Stimulated activated CD8-positive, alpha-beta memory T cell treated with anti-CD3 and anti-CD28 coated beads, Interleukin-15, amount 100 ng/mL, for 24 hours (primary cell): Measurements from ENCODE around the gene LRFN3.
"Not testable (repeated sequence)": the region's sequence is repeated elsewhere in the genome, so short reads cannot be mapped to it uniquely, and the experiment has no call there.

Experiments
- DNase-seq: peaks from one replicate; pipeline ENCODE4 v3.0.0-alpha.2; 2020; ENCODE audit warnings: low read depth

LRFN3 gene

DNA sequence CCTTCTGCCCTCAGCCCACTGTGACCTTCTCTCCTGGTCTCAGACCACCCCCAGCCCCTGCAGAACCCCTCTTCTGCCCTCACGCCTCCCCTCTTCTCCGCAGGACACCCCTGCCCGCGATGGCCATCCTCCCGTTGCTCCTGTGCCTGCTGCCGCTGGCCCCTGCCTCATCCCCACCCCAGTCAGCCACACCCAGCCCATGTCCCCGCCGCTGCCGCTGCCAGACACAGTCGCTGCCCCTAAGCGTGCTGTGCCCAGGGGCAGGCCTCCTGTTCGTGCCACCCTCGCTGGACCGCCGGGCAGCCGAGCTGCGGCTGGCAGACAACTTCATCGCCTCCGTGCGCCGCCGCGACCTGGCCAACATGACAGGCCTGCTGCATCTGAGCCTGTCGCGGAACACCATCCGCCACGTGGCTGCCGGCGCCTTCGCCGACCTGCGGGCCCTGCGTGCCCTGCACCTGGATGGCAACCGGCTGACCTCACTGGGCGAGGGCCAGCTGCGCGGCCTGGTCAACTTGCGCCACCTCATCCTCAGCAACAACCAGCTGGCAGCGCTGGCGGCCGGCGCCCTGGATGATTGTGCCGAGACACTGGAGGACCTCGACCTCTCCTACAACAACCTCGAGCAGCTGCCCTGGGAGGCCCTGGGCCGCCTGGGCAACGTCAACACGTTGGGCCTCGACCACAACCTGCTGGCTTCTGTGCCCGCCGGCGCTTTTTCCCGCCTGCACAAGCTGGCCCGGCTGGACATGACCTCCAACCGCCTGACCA, 3.3 kb downstream of the LRFN3 start:
- DNase-seq: no peak

DNA sequence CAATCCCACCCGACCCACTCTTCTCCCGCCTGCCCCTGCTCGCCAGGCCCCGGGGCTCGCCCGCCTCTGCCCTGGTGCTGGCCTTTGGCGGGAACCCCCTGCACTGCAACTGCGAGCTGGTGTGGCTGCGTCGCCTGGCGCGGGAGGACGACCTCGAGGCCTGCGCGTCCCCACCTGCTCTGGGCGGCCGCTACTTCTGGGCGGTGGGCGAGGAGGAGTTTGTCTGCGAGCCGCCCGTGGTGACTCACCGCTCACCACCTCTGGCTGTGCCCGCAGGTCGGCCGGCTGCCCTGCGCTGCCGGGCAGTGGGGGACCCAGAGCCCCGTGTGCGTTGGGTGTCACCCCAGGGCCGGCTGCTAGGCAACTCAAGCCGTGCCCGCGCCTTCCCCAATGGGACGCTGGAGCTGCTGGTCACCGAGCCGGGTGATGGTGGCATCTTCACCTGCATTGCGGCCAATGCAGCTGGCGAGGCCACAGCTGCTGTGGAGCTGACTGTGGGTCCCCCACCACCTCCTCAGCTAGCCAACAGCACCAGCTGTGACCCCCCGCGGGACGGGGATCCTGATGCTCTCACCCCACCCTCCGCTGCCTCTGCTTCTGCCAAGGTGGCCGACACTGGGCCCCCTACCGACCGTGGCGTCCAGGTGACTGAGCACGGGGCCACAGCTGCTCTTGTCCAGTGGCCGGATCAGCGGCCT, 4.1 kb downstream of the LRFN3 start:
- no peak for DNase-seq

- DNase-seq: no peak
These were observed 4.7 kb downstream of the LRFN3 start for GRCh38 chr19:35940839-35941238.

DNA sequence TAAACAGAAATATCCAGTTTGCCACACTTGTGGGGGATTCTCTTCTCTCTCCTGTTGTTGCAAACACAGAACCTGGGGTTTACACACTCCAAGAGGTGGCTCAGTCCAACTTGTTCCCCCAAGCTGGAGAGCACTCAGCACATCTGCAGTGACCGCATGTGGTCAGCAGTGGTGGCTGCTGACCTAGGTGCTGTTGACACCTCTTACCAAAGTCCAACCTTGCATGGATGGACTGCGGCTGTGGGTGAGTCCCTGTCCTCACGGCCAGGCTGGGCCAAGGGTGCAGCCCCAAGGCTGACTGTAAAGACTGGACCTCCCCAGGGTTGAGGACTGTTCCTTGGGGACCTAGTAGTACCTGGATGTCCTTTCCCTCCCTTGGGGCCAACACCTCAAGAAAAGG, 6.1 kb downstream of the LRFN3 start:
- no peak for DNase-seq

GRCh38 chr19:35943321-35944301, 7.4 kb downstream of the LRFN3 start:
- no peak for DNase-seq

GRCh38 chr19:35944556-35944955, 8.4 kb downstream of the LRFN3 start:
- DNase-seq: no peak

GRCh38 chr19:35945121-35945790, 9.1 kb downstream of the LRFN3 start:
- no peak for DNase-seq

DNA sequence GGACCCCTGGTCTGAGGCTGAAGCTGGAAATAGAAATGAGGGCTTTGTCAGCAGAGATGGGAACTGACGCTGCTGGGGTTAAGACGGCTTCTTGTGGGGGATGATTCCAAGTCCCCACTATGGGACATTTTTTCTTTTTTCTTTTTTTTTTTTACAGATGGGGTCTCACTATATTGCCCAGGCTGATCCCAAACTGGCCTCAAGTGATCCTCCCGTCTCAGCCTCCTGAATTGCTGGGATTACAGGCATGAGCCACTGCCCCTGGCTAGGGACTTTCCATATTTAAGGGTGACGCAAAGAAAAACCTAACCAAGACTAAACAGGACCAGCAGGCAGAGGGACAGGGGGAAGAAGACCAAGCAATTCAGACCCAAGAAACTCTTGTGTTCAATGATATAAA, 10.0 kb downstream of the LRFN3 start:
- DNase-seq: no peak

- no peak for DNase-seq
These were observed 13.0 kb downstream of the LRFN3 start for GRCh38 chr19:35949131-35949530.

GRCh38 chr19:35955881-35956634, 19.9 kb downstream of the LRFN3 start:
- no peak for DNase-seq

- DNase-seq: not testable (repeated sequence)
These were observed 21.2 kb downstream of the LRFN3 start for GRCh38 chr19:35957411-35957810.

GRCh38 chr19:35958660-35959039, 22.5 kb downstream of the LRFN3 start:
- DNase-seq: no peak

- peak; percentile 38 for DNase-seq
These were observed 23.1 kb downstream of the LRFN3 start for GRCh38 chr19:35959040-35959967.

GRCh38 chr19:35959968-35960320, 23.8 kb downstream of the LRFN3 start:
- DNase-seq: no peak

- DNase-seq: no peak
These were observed 24.3 kb downstream of the LRFN3 start for GRCh38 chr19:35960432-35960972.

DNA sequence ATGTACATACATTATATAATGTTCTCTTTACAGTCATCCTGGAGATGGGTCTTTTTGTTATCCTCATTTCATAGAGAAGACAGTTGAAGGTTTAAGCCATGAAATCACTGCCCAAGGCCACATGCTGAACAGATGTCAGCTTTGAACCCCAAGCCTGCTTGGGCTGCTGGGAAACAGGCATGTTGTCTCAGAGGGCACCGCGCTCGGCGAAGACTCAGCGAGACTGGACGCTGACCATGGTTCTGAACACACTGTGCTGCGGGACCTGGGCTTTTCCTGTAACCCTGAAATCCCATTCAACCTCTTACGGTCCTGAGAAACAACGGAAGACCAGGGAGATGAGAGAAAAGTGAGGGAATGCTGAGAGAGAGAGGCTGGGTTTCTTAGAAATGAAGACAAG, 27.3 kb downstream of the LRFN3 start:
- no peak for DNase-seq

- no peak for DNase-seq
These were observed 30.6 kb downstream of the LRFN3 start for GRCh38 chr19:35966771-35967170.

DNA sequence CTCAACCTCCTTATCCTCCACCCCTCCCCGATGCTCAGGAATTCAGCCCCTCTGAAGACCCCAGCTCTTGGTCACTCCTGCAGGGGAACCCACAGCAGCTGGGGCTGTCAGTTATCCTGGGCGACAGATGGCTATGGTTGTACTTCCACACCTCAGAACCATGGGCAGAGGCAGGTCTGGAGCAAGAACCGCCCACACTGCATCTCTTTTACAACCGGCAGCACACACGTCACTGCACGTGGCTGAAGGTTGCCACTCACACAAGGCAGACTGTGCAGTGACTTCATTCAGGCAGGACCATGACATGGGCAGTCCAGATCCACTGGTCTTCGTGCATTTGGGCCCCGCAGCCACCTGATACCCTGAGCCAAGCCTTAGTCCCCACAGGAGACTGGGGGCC, 37.3 kb downstream of the LRFN3 start:
- no peak for DNase-seq

GRCh38 chr19:35975608-35976214, 39.5 kb downstream of the LRFN3 start:
- DNase-seq: no peak
